HG03354 (cell line): ENCODE data around the gene NECTIN1.
A peak's percentile ranks its signal among the peaks of the same experiment; 100 is the strongest.

Experiments
- ATAC-seq: cut with Tn5 transposase; IDR thresholded peaks from one replicate; pipeline ENCODE4 v1.9.1; 2021; ENCODE audit warnings: mild to moderate bottlenecking; ENCODE audit not compliant: unreplicated experiment, poor library complexity, severe bottlenecking

NECTIN1 gene

GRCh38 chr11:119756169-119756865 is 27.3 kb upstream of the NECTIN1 start:
- ATAC-seq: no peak

GRCh38 chr11:119755356-119756071 is 26.5 kb upstream of the NECTIN1 start:
- ATAC-seq: no peak

GRCh38 chr11:119754656-119755355 is 25.8 kb upstream of the NECTIN1 start:
- ATAC-seq: no peak

GRCh38 chr11:119754199-119754598 is 25.2 kb upstream of the NECTIN1 start:
- no peak for ATAC-seq

GRCh38 chr11:119752946-119753345 is 23.9 kb upstream of the NECTIN1 start:
- ATAC-seq: no peak

- ATAC-seq: peak; percentile 38
These were observed 23.4 kb upstream of the NECTIN1 start for GRCh38 chr11:119752345-119752871.

- no peak for ATAC-seq
These were observed 21.1 kb upstream of the NECTIN1 start for GRCh38 chr11:119750056-119750455.

GRCh38 chr11:119749006-119749565 is 20.1 kb upstream of the NECTIN1 start:
- ATAC-seq: no peak

- ATAC-seq: no peak
These were observed 19.1 kb upstream of the NECTIN1 start for GRCh38 chr11:119747868-119748660.

GRCh38 chr11:119745776-119746535 is 17.0 kb upstream of the NECTIN1 start:
- ATAC-seq: no peak

- no peak for ATAC-seq
These were observed 16.1 kb upstream of the NECTIN1 start for GRCh38 chr11:119745112-119745511.

- ATAC-seq: no peak
These were observed 15.6 kb upstream of the NECTIN1 start for GRCh38 chr11:119744577-119744976.

GRCh38 chr11:119743006-119743405 is 14.0 kb upstream of the NECTIN1 start:
- no peak for ATAC-seq

GRCh38 chr11:119742263-119742861 is 13.4 kb upstream of the NECTIN1 start:
- no peak for ATAC-seq

- ATAC-seq: peak; percentile 75
These were observed 12.6 kb upstream of the NECTIN1 start for GRCh38 chr11:119741369-119742262.

GRCh38 chr11:119739975-119740374 is 11.0 kb upstream of the NECTIN1 start:
- no peak for ATAC-seq

- ATAC-seq: no peak
These were observed 10.2 kb upstream of the NECTIN1 start for GRCh38 chr11:119739021-119739703.
